Measurements from ENCODE around the gene FRMPD2. TPM values are rescaled to one million over a fixed set of nuclear protein-coding genes. Genes with fewer than 3 reads are reported as not detected.

The FRMPD2 gene
- total RNA-seq, 1 donor from 2014 or later = 0.80 TPM

DNA sequence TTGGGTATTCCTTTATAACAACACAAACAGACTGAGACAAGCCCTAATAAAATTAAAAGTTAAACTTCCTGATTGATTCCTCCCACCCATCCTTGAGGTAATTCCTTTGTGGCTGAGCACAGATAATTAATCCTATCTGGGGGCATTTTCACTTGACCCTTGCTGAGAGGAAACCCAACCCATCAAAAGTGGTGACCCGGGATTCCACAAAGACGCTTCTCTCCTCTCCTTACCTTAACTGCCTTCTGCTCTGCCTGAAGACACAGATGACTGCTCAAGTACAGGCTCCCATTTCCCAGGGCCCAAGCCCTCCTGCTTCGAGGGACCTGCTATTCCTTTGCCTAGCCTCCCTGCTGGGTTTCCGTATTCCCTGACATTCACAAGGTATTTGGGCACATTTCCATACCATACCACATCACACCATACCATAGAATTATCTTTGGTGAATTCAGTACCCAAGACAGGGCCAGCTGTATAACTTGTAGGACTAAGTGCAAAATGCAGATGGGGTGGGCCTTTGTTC is 22.1 kb upstream of the FRMPD2 start:
- no peak overlapping the region for H3K4me3 Mint-ChIP-seq
- H3K27me3 Mint-ChIP-seq = peaks cover 19% of the 10 kb centered on the region
- TF ChIP-seq CTCF (conservative IDR thresholded peaks at IDR 0.05) = no peak
- no peaks in the 10 kb centered on the region for H3K4me1 Mint-ChIP-seq (ENCODE audit: unreplicated experiment)
- no peaks in the 10 kb centered on the region for H3K9me3 Mint-ChIP-seq
- no peaks in the 10 kb centered on the region for H3K36me3 Mint-ChIP-seq
- no peak overlapping the region for H3K27ac Mint-ChIP-seq
- no peak for DNase-seq (ENCODE audit: extremely low spot score, unreplicated experiment)

DNA sequence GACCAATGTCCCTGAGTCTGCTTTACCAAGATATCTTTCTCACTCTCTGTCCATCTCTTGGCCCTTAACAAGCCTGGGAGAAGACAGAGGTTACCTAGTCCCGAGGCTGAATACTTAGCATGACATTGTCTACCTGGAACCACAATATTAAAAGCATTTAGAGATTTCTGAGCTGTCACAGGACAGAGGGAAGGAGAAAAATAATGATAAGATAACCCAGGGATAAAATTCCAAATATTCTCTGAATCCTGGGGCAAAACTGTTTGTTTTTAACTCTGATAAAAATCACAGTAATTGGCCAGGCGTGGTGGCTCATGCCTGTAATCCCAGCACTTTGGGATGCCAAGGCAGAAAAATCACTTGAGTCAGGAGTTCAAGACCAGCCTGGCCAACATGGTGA is 19.9 kb upstream of the FRMPD2 start:
- peaks cover 7% of the 10 kb centered on the region for H3K27me3 Mint-ChIP-seq
- no peaks in the 10 kb centered on the region for H3K36me3 Mint-ChIP-seq
- peaks cover 8% of the 10 kb centered on the region for H3K4me1 Mint-ChIP-seq (ENCODE audit: unreplicated experiment)
- DNase-seq (ENCODE audit: extremely low spot score, unreplicated experiment) = no peak
- H3K9me3 Mint-ChIP-seq = no peaks in the 10 kb centered on the region
- H3K4me3 Mint-ChIP-seq = no peak overlapping the region
- no peak overlapping the region for H3K27ac Mint-ChIP-seq
- no peak for TF ChIP-seq CTCF (conservative IDR thresholded peaks at IDR 0.05)

- TF ChIP-seq CTCF (conservative IDR thresholded peaks at IDR 0.05) = no peak
- Mint-ChIP-seq H3K27me3 (peaks cover 2% of the 10 kb centered on the region), H3K9me3 (no peaks in the 10 kb centered on the region), H3K27ac (no peak overlapping the region), H3K4me3 (no peak overlapping the region), H3K4me1 (ENCODE audit: unreplicated experiment) (peaks cover 20% of the 10 kb centered on the region), H3K36me3 (no peaks in the 10 kb centered on the region)
- no peak for DNase-seq (ENCODE audit: extremely low spot score, unreplicated experiment)
Observed at GRCh38 chr10:48292616-48293015, 18.1 kb upstream of the FRMPD2 start.

- no peak overlapping the region for H3K4me3 Mint-ChIP-seq
- no peaks in the 10 kb centered on the region for H3K9me3 Mint-ChIP-seq
- H3K27ac Mint-ChIP-seq = no peak overlapping the region
- H3K27me3 Mint-ChIP-seq = peaks cover 2% of the 10 kb centered on the region
- H3K4me1 Mint-ChIP-seq (ENCODE audit: unreplicated experiment) = peaks cover 26% of the 10 kb centered on the region
- H3K36me3 Mint-ChIP-seq = no peaks in the 10 kb centered on the region
- no peak for TF ChIP-seq CTCF (conservative IDR thresholded peaks at IDR 0.05)
- no peak for DNase-seq (ENCODE audit: extremely low spot score, unreplicated experiment)
Observed at GRCh38 chr10:48291190-48291589, 16.7 kb upstream of the FRMPD2 start.

DNA sequence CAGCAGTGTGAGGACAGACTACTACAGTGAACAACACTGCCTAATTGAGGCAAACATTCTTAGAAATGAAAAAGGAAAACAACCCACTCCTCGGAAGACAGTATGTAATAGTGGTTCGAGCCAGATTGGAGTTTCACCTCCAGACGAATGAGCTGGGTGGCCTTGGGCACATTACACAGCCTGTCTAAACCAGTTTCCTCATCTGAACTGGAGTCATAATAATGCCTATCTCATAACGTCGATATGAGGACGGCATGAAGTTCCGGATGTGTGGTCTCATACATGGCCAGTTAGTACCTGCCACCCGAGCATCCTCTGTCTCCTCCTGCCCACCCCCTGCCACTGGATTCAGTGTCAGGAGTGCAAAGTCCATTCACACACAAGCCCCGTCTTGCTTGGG is 15.8 kb upstream of the FRMPD2 start:
- TF ChIP-seq CTCF (conservative IDR thresholded peaks at IDR 0.05) = no peak
- peaks cover 26% of the 10 kb centered on the region for H3K4me1 Mint-ChIP-seq (ENCODE audit: unreplicated experiment)
- H3K9me3 Mint-ChIP-seq = no peaks in the 10 kb centered on the region
- H3K36me3 Mint-ChIP-seq = no peaks in the 10 kb centered on the region
- H3K4me3 Mint-ChIP-seq = no peak overlapping the region
- DNase-seq (ENCODE audit: extremely low spot score, unreplicated experiment) = no peak
- no peak overlapping the region for H3K27ac Mint-ChIP-seq
- H3K27me3 Mint-ChIP-seq = peaks cover 9% of the 10 kb centered on the region

All from type B pancreatic cell (in vitro differentiated cells).